Peyer's patch (tissue), 4 donors: ENCODE measurements around the gene PLA2G6. TPM values are rescaled to one million over a fixed set of nuclear protein-coding genes. Genes with fewer than 3 reads are reported as not detected.

Experiments
- DNase-seq, 3 donors: peaks; one replicate each; pipeline ENCODE4 v3.0.0-alpha.2; 2017 to 2019
- H3K27ac ChIP-seq, 4 donors: fragments of 200-600 bp; sonication (generic); one replicate each; pipeline ENCODE4 v1.5.1; 2016 to 2019
- H3K27me3 ChIP-seq, 2 donors: fragments of 200-600 bp; sonication (generic); one replicate each; pipeline ENCODE4 v1.5.1; 2019
- H3K36me3 ChIP-seq, 3 donors: fragments of 200-600 bp; sonication (generic); one replicate each; pipeline ENCODE4 v1.5.1; 2016 to 2019
- H3K4me1 ChIP-seq, 4 donors: fragments of 200-600 bp; sonication (generic); one replicate each; pipeline ENCODE4 v1.5.1; 2016 to 2019
- H3K4me3 ChIP-seq, 4 donors: fragments of 200-600 bp; sonication (generic); 1 replicate in 3 of 4; 2 replicates in 1 of 4; pipeline ENCODE4 v1.5.1; 2016 to 2019; ENCODE audit warnings: mild to moderate bottlenecking in 1 of 4
- H3K9me3 ChIP-seq, 4 donors: fragments of 200-600 bp; sonication (generic); one replicate each; pipeline ENCODE4 v1.5.1; 2016 to 2019; ENCODE audit warnings: mild to moderate bottlenecking in 1 of 4
- CTCF ChIP-seq, 6 experiments: fragments of 450-650 bp in 4 of 6; fragments of 200-600 bp in 2 of 6; sonication (generic) in 1 of 6; IDR thresholded peaks; one replicate each; pipeline ENCODE4 v1.5.1; 2017 to 2019; ENCODE audit warnings: antibody characterized with exemption in 6 of 6, mild to moderate bottlenecking in 3 of 6, moderate library complexity in 1 of 6
- POLR2A ChIP-seq, 2 donors: fragments of 450-650 bp; IDR thresholded peaks; one replicate each; pipeline ENCODE4 v1.5.1; 2017; ENCODE audit warnings: antibody characterized with exemption in 2 of 2, mild to moderate bottlenecking in 2 of 2, moderate library complexity in 2 of 2
- total RNA-seq, 4 donors: library from RNA; depleted of rRNA; stranded (reverse); fragments of >200 nt; gene quantifications; one replicate each; pipeline ENCODE4 v1.1.0, GENCODE V29; 2016

Gene PLA2G6
- total RNA-seq, 4 donors from 2014 or later, result 19.3 to 102 (median 60.6) TPM

- H3K4me3 ChIP-seq, result peak overlapping the region in 3 of 4 donors; percentile 67 to 79 (median 67)
- no peaks in the 10 kb centered on the region for H3K27me3 ChIP-seq
- H3K4me1 ChIP-seq, result peaks cover 0 to 19% (median 13%) of the 10 kb centered on the region in 4 donors
- no peaks in the 10 kb centered on the region for H3K9me3 ChIP-seq
- H3K36me3 ChIP-seq, result no peaks in the 10 kb centered on the region
- no peak for TF ChIP-seq POLR2A (IDR thresholded peaks at IDR 0.05)
- no peak for TF ChIP-seq CTCF (IDR thresholded peaks at IDR 0.05)
- DNase-seq, result no peak
- H3K27ac ChIP-seq, result peak overlapping the region; percentile 89 to 95 (median 94)
Observed at GRCh38 chr22:38203855-38204514, 22.4 kb upstream of the PLA2G6 start.

GRCh38 chr22:38203090-38203810 lies 21.6 kb upstream of the PLA2G6 start:
- TF ChIP-seq CTCF (IDR thresholded peaks at IDR 0.05), result no peak
- no peak for TF ChIP-seq POLR2A (IDR thresholded peaks at IDR 0.05)
- peak; percentile 73 to 89 (median 82) for DNase-seq
- Histone ChIP-seq H3K4me3 (peak overlapping the region; percentile 67 to 79 (median 68)), H3K27me3 (no peaks in the 10 kb centered on the region), H3K36me3 (no peaks in the 10 kb centered on the region), H3K4me1 (peaks cover 0 to 19% (median 13%) of the 10 kb centered on the region in 4 donors), H3K9me3 (no peaks in the 10 kb centered on the region), H3K27ac (peak overlapping the region; percentile 89 to 95 (median 94))

GRCh38 chr22:38202437-38203089 lies 20.9 kb upstream of the PLA2G6 start:
- H3K4me3 ChIP-seq, result peak overlapping the region; percentile 67 to 79 (median 68)
- H3K36me3 ChIP-seq, result no peaks in the 10 kb centered on the region
- peak in 1 of 2 donors; percentile 3 for TF ChIP-seq POLR2A (IDR thresholded peaks at IDR 0.05)
- TF ChIP-seq CTCF (IDR thresholded peaks at IDR 0.05), result peak in 5 of 6 experiments; percentile 7 to 33 (median 23)
- peak overlapping the region; percentile 89 to 95 (median 94) for H3K27ac ChIP-seq
- DNase-seq, result peak; percentile 73 to 92 (median 88)
- H3K4me1 ChIP-seq, result peaks cover 0 to 19% (median 13%) of the 10 kb centered on the region in 4 donors
- no peaks in the 10 kb centered on the region for H3K27me3 ChIP-seq
- H3K9me3 ChIP-seq, result no peaks in the 10 kb centered on the region

- peak within 1 kb of the TSS; percentile 89 to 95 (median 94) for H3K27ac ChIP-seq
- peak within 1 kb of the TSS; percentile 67 to 79 (median 68) for H3K4me3 ChIP-seq
- peak; percentile 90 to 98 (median 98) for DNase-seq
- TF ChIP-seq CTCF (IDR thresholded peaks at IDR 0.05) (no peak), POLR2A (IDR thresholded peaks at IDR 0.05) (peak; percentile 95 to 98)
- no peaks in the 10 kb centered on the region for H3K9me3 ChIP-seq
- no peaks in the 10 kb centered on the region for H3K36me3 ChIP-seq
- peaks cover 0 to 19% (median 13%) of the 10 kb centered on the region in 4 donors for H3K4me1 ChIP-seq
- H3K27me3 ChIP-seq, result no peaks in the 10 kb centered on the region
Observed at GRCh38 chr22:38201711-38202436, 20.2 kb upstream of the PLA2G6 start, which contains the start of gene MAFF. TSS of gene MAFF (plus strand) at chr22:38201994. CDS start at chr22:38213854, 11,860 bp downstream.

GRCh38 chr22:38201371-38201710 lies 19.7 kb upstream of the PLA2G6 start:
- peak in 1 of 3 donors; percentile 55 for DNase-seq
- no peak for TF ChIP-seq CTCF (IDR thresholded peaks at IDR 0.05)
- TF ChIP-seq POLR2A (IDR thresholded peaks at IDR 0.05), result no peak
- peak overlapping the region; percentile 67 to 79 (median 68) for H3K4me3 ChIP-seq

More at GRCh38 chr22:38201371-38201710, 19.7 kb upstream of the PLA2G6 start:
- Histone ChIP-seq H3K36me3 (no peaks in the 10 kb centered on the region), H3K27ac (peak overlapping the region; percentile 89 to 95 (median 94)), H3K9me3 (no peaks in the 10 kb centered on the region), H3K4me1 (peaks cover 0 to 19% (median 13%) of the 10 kb centered on the region in 4 donors), H3K27me3 (no peaks in the 10 kb centered on the region)
